HCT116 (cell line): ENCODE results near the gene ZFYVE27. TPM values are rescaled to one million over a fixed set of nuclear protein-coding genes. Genes with fewer than 3 reads are reported as not detected.

Experiments
- ATF3 ChIP-seq: IDR thresholded peaks from 2 replicates; pipeline ENCODE4 v1.6.1; 2012
- CBX3 ChIP-seq: IDR thresholded peaks from 2 replicates; pipeline ENCODE4 v1.6.1; 2012; ENCODE audit warnings: low read depth
- CEBPB ChIP-seq: IDR thresholded peaks from 2 replicates; pipeline ENCODE4 v1.6.1; 2012; ENCODE audit warnings: low read depth
- EGR1 ChIP-seq: IDR thresholded peaks from 2 replicates; pipeline ENCODE4 v1.6.1; 2012; ENCODE audit warnings: low read depth
- ELF1 ChIP-seq: IDR thresholded peaks from 2 replicates; pipeline ENCODE4 v1.6.1; 2012; ENCODE audit warnings: low read depth, borderline replicate concordance
- EZH2 ChIP-seq: fragments of 200-600 bp; sonication (generic); IDR thresholded peaks from 2 replicates; pipeline ENCODE4 v1.6.1; 2017; ENCODE audit warnings: antibody characterized with exemption, mixed run types
- EZH2phosphoT487 ChIP-seq: fragments of 200-600 bp; IDR thresholded peaks from 2 replicates; pipeline ENCODE4 v1.6.1; 2018; ENCODE audit warnings: antibody characterized with exemption, borderline replicate concordance
- FOSL1 ChIP-seq: IDR thresholded peaks from 2 replicates; pipeline ENCODE4 v1.6.1; 2012; ENCODE audit warnings: low read depth
- JUND ChIP-seq: IDR thresholded peaks from 2 replicates; pipeline ENCODE4 v1.6.1; 2012
- MAX ChIP-seq: IDR thresholded peaks from 2 replicates; pipeline ENCODE4 v1.6.1; 2012
- POLR2A ChIP-seq: IDR thresholded peaks from 2 replicates; pipeline ENCODE4 v1.7.0; 2011; ENCODE audit warnings: borderline replicate concordance; ENCODE audit not compliant: insufficient read depth, insufficient read length; ENCODE audit errors: extremely low read depth
- RAD21 ChIP-seq: IDR thresholded peaks from 2 replicates; pipeline ENCODE4 v1.6.1; 2012; ENCODE audit warnings: low read depth, mild to moderate bottlenecking
- SIN3A ChIP-seq: IDR thresholded peaks from 2 replicates; pipeline ENCODE4 v1.6.1; 2012; ENCODE audit warnings: low read depth
- SP1 ChIP-seq: IDR thresholded peaks from 2 replicates; pipeline ENCODE4 v1.6.1; 2012; ENCODE audit warnings: low read depth
- SRF ChIP-seq: IDR thresholded peaks from 2 replicates; pipeline ENCODE4 v1.6.1; 2012; ENCODE audit warnings: low read depth
- TCF7L2 ChIP-seq: IDR thresholded peaks from 2 replicates; pipeline ENCODE4 v1.7.0; 2011; ENCODE audit warnings: borderline replicate concordance, inconsistent platforms; ENCODE audit not compliant: insufficient read depth, insufficient read length; ENCODE audit errors: extremely low read depth
- YY1 ChIP-seq: IDR thresholded peaks from 2 replicates; pipeline ENCODE4 v1.6.1; 2011; ENCODE audit warnings: low read length, low read depth, moderate library complexity, mild to moderate bottlenecking; ENCODE audit not compliant: insufficient replicate concordance; ENCODE audit errors: extremely low read depth
- ZFX ChIP-seq: fragments of 450-650 bp; IDR thresholded peaks from 2 replicates; pipeline ENCODE4 v1.6.1; 2017
- ZNF274 ChIP-seq: fragments of 200-500 bp; sonication (Bioruptor generic); IDR thresholded peaks from 2 replicates; pipeline ENCODE4 v1.6.1; 2014; ENCODE audit warnings: mild to moderate bottlenecking, low read depth, low read length, inconsistent platforms
- total RNA-seq: library from RNA; stranded (reverse); gene quantifications from one replicate; pipeline ENCODE4 v1.2.1, GENCODE V29; 2021; ENCODE audit not compliant: unreplicated experiment
- TF ChIP-seq, protein P1 (sequence below): IDR thresholded peaks from 2 replicates; pipeline ENCODE4 v1.6.1; 2012; ENCODE audit warnings: low read depth

The ZFYVE27 gene
- total RNA-seq, 1 experiment from 2014 or later: 28.4 TPM

DNA sequence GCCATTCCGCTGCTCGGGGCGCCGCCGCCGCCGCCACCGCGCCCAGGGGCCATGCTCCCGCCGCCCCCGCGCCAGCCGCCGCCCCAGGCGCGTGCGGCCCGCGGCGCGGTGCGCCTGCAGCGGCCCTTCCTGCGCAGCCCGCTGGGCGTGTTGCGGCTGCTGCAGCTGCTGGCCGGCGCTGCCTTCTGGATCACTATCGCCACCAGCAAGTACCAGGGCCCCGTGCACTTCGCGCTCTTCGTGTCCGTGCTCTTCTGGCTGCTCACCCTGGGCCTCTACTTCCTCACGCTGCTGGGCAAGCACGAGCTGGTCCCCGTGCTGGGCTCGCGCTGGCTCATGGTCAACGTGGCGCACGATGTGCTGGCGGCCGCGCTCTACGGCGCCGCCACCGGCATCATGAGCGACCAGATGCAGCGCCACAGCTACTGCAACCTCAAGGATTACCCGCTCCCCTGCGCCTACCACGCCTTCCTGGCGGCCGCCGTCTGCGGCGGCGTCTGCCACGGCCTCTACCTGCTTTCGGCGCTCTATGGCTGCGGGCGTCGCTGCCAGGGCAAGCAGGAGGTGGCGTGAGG, 23.0 kb upstream of the ZFYVE27 start (continued):
- TF ChIP-seq, protein P1, sequence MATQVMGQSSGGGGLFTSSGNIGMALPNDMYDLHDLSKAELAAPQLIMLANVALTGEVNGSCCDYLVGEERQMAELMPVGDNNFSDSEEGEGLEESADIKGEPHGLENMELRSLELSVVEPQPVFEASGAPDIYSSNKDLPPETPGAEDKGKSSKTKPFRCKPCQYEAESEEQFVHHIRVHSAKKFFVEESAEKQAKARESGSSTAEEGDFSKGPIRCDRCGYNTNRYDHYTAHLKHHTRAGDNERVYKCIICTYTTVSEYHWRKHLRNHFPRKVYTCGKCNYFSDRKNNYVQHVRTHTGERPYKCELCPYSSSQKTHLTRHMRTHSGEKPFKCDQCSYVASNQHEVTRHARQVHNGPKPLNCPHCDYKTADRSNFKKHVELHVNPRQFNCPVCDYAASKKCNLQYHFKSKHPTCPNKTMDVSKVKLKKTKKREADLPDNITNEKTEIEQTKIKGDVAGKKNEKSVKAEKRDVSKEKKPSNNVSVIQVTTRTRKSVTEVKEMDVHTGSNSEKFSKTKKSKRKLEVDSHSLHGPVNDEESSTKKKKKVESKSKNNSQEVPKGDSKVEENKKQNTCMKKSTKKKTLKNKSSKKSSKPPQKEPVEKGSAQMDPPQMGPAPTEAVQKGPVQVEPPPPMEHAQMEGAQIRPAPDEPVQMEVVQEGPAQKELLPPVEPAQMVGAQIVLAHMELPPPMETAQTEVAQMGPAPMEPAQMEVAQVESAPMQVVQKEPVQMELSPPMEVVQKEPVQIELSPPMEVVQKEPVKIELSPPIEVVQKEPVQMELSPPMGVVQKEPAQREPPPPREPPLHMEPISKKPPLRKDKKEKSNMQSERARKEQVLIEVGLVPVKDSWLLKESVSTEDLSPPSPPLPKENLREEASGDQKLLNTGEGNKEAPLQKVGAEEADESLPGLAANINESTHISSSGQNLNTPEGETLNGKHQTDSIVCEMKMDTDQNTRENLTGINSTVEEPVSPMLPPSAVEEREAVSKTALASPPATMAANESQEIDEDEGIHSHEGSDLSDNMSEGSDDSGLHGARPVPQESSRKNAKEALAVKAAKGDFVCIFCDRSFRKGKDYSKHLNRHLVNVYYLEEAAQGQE: no peak
- TF ChIP-seq ATF3 (no peak), POLR2A (peak; percentile 62), EZH2phosphoT487 (no peak), MAX (peak; percentile 97), YY1 (no peak), SP1 (peak; percentile 20; the same call in 1 of the 2 replicates), CBX3 (no peak; the same call in 1 of the 2 replicates), TCF7L2 (peak; percentile 35), ELF1 (no peak), ZFX (peak; percentile 93), ZNF274 (no peak), FOSL1 (no peak), SIN3A (peak; percentile 78), EGR1 (no peak; the same call in none of the 2 replicates), CEBPB (no peak), EZH2 (no peak), RAD21 (no peak), SRF (no peak), JUND (no peak)
